Measurements from ENCODE around the gene KLRC2. TPM values are rescaled to one million over a fixed set of nuclear protein-coding genes. Genes with fewer than 3 reads are reported as not detected.
"Not testable (repeated sequence)": the region's sequence is repeated elsewhere in the genome, so short reads cannot be mapped to it uniquely, and the experiment has no call there.

Gene KLRC2
- polyA plus RNA-seq, 3 donors from 2014 or later, result 34.5 to 112 (median 38.2) TPM

GRCh38 chr12:10437601-10438000, 1.8 kb upstream of the KLRC2 start:
- H3K4me3 Mint-ChIP-seq; H3K9me3 Mint-ChIP-seq; H3K36me3 Mint-ChIP-seq; H3K27me3 Mint-ChIP-seq (ENCODE audit: low read depth in 3 of 3): not testable (repeated sequence)
- Mint-ChIP-seq H3K4me1 (peaks cover 0 to 21% of the 10 kb centered on the region in 2 donors), H3K27ac (peak overlapping the region in 1 of 6 donors; percentile 39)
- peak in 2 of 3 donors; percentile 38 to 45 for DNase-seq

GRCh38 chr12:10430623-10431022, 5.2 kb downstream of the KLRC2 start:
- H3K9me3 Mint-ChIP-seq; DNase-seq; H3K27me3 Mint-ChIP-seq (ENCODE audit: low read depth in 3 of 3); H3K36me3 Mint-ChIP-seq: not testable (repeated sequence)
- peak overlapping the region in 2 of 6 donors; percentile 48 to 49 for H3K27ac Mint-ChIP-seq
- H3K4me1 Mint-ChIP-seq, result peaks cover 2 to 29% of the 10 kb centered on the region in 2 donors
- H3K4me3 Mint-ChIP-seq, result peak overlapping the region in 1 of 5 donors; percentile 29

- Mint-ChIP-seq H3K4me1 (peaks cover 5 to 30% of the 10 kb centered on the region in 2 donors), H3K27ac (peak overlapping the region in 3 of 6 donors; percentile 14 to 29 (median 28))
- DNase-seq; H3K27me3 Mint-ChIP-seq (ENCODE audit: low read depth in 3 of 3); H3K36me3 Mint-ChIP-seq; H3K9me3 Mint-ChIP-seq; H3K4me3 Mint-ChIP-seq: not testable (repeated sequence)
Measured at GRCh38 chr12:10425938-10426337, 9.9 kb downstream of the KLRC2 start.

GRCh38 chr12:10424260-10424899, 11.4 kb downstream of the KLRC2 start:
- not testable (repeated sequence) for H3K27ac Mint-ChIP-seq; H3K27me3 Mint-ChIP-seq (ENCODE audit: low read depth in 3 of 3); H3K36me3 Mint-ChIP-seq; H3K9me3 Mint-ChIP-seq; DNase-seq; H3K4me3 Mint-ChIP-seq
- peaks cover 7 to 20% of the 10 kb centered on the region in 2 donors for H3K4me1 Mint-ChIP-seq

GRCh38 chr12:10422159-10422558, 13.7 kb downstream of the KLRC2 start:
- H3K9me3 Mint-ChIP-seq; H3K27me3 Mint-ChIP-seq (ENCODE audit: low read depth in 3 of 3); H3K27ac Mint-ChIP-seq; H3K4me3 Mint-ChIP-seq: not testable (repeated sequence)
- peaks cover 8 to 33% of the 10 kb centered on the region in 2 donors for H3K4me1 Mint-ChIP-seq
- H3K36me3 Mint-ChIP-seq, result peaks cover 7 to 21% (median 16%) of the 10 kb centered on the region in 3 donors
- DNase-seq, result peak; percentile 26 to 53 (median 51)

- H3K4me3 Mint-ChIP-seq, result peak within 1 kb of the TSS; percentile 81 to 96 (median 90)
- peaks cover 18 to 33% (median 28%) of the 10 kb centered on the region in 3 donors for H3K36me3 Mint-ChIP-seq
- peaks cover 10 to 36% of the 10 kb centered on the region in 2 donors for H3K4me1 Mint-ChIP-seq
- H3K27ac Mint-ChIP-seq, result peak within 1 kb of the TSS; percentile 66 to 92 (median 86)
- not testable (repeated sequence) for DNase-seq; H3K27me3 Mint-ChIP-seq (ENCODE audit: low read depth in 3 of 3); H3K9me3 Mint-ChIP-seq
Measured at GRCh38 chr12:10420334-10420733, 15.5 kb downstream of the KLRC2 start, which contains the start of gene KLRC3. TSS of gene KLRC3 (minus strand) at chr12:10420595. CDS start at chr12:10420550, 45 bp downstream.

GRCh38 chr12:10409392-10409791, 26.4 kb downstream of the KLRC2 start, which contains the start of gene KLRC4:
TSS of gene KLRC4 (minus strand) at chr12:10409757. CDS start at chr12:10409575, 182 bp downstream.
- H3K27ac Mint-ChIP-seq, result peak within 1 kb of the TSS; percentile 50 to 91 (median 88)
- peak in 1 of 3 donors; percentile 43 for DNase-seq
- H3K4me3 Mint-ChIP-seq, result peak within 1 kb of the TSS; percentile 87 to 99 (median 93)
- H3K27me3 Mint-ChIP-seq (ENCODE audit: low read depth in 3 of 3), result peaks cover 0 to 8% (median 2%) of the 10 kb centered on the region in 3 donors
- no peaks in the 10 kb centered on the region for H3K9me3 Mint-ChIP-seq
- peaks cover 38 to 73% (median 61%) of the 10 kb centered on the region in 3 donors for H3K36me3 Mint-ChIP-seq
- peaks cover 44 to 92% of the 10 kb centered on the region in 2 donors for H3K4me1 Mint-ChIP-seq

- DNase-seq, result no peak
- Mint-ChIP-seq H3K27me3 (ENCODE audit: low read depth in 3 of 3) (peaks cover 0 to 8% (median 2%) of the 10 kb centered on the region in 3 donors), H3K4me1 (peaks cover 45 to 92% of the 10 kb centered on the region in 2 donors), H3K4me3 (peak overlapping the region; percentile 84 to 99 (median 93)), H3K9me3 (no peaks in the 10 kb centered on the region), H3K27ac (peak overlapping the region; percentile 50 to 91 (median 88)), H3K36me3 (peaks cover 40 to 74% (median 58%) of the 10 kb centered on the region in 3 donors)
Measured at GRCh38 chr12:10408842-10409241, 27.0 kb downstream of the KLRC2 start.

- Mint-ChIP-seq H3K27me3 (ENCODE audit: low read depth in 3 of 3) (peaks cover 0 to 8% (median 2%) of the 10 kb centered on the region in 3 donors), H3K9me3 (no peaks in the 10 kb centered on the region), H3K36me3 (peaks cover 34 to 70% (median 54%) of the 10 kb centered on the region in 3 donors), H3K4me1 (peaks cover 52 to 92% of the 10 kb centered on the region in 2 donors), H3K27ac (peak overlapping the region; percentile 43 to 93 (median 88)), H3K4me3 (peak overlapping the region; percentile 76 to 99 (median 89))
- no peak for DNase-seq
Measured at GRCh38 chr12:10406725-10407124, 29.1 kb downstream of the KLRC2 start.

GRCh38 chr12:10405294-10405693, 30.5 kb downstream of the KLRC2 start:
- Mint-ChIP-seq H3K36me3 (peaks cover 41 to 72% (median 58%) of the 10 kb centered on the region in 3 donors), H3K4me1 (peaks cover 57 to 97% of the 10 kb centered on the region in 2 donors), H3K4me3 (peak overlapping the region; percentile 46 to 92 (median 77)), H3K27ac (peak overlapping the region in 5 of 6 donors; percentile 73 to 87 (median 80)), H3K27me3 (ENCODE audit: low read depth in 3 of 3) (peaks cover 0 to 2% (median 1%) of the 10 kb centered on the region in 3 donors), H3K9me3 (no peaks in the 10 kb centered on the region)
- no peak for DNase-seq

- Mint-ChIP-seq H3K27me3 (ENCODE audit: low read depth in 3 of 3) (peaks cover 0 to 2% (median 2%) of the 10 kb centered on the region in 3 donors), H3K9me3 (no peaks in the 10 kb centered on the region), H3K36me3 (peaks cover 44 to 76% (median 61%) of the 10 kb centered on the region in 3 donors), H3K4me1 (peaks cover 62 to 98% of the 10 kb centered on the region in 2 donors), H3K4me3 (peak overlapping the region; percentile 46 to 92 (median 77)), H3K27ac (peak overlapping the region; percentile 2 to 87 (median 80))
- DNase-seq, result no peak
Measured at GRCh38 chr12:10404798-10405197, 31.0 kb downstream of the KLRC2 start.

GRCh38 chr12:10400829-10401228, 35.0 kb downstream of the KLRC2 start:
- Mint-ChIP-seq H3K27me3 (ENCODE audit: low read depth in 3 of 3) (peaks cover 3 to 10% (median 7%) of the 10 kb centered on the region in 3 donors), H3K4me1 (peaks cover 70 to 100% of the 10 kb centered on the region in 2 donors), H3K9me3 (no peaks in the 10 kb centered on the region), H3K36me3 (peaks cover 34 to 58% (median 36%) of the 10 kb centered on the region in 3 donors), H3K4me3 (peak overlapping the region; percentile 61 to 85 (median 72)), H3K27ac (peak overlapping the region; percentile 5 to 91 (median 82))
- DNase-seq, result no peak

GRCh38 chr12:10398168-10398567, 37.6 kb downstream of the KLRC2 start:
- Mint-ChIP-seq H3K4me1 (peaks cover 80 to 100% of the 10 kb centered on the region in 2 donors), H3K27me3 (ENCODE audit: low read depth in 3 of 3) (peaks cover 4 to 14% (median 7%) of the 10 kb centered on the region in 3 donors), H3K27ac (peak overlapping the region; percentile 79 to 93 (median 88)), H3K36me3 (peaks cover 17 to 35% (median 20%) of the 10 kb centered on the region in 3 donors), H3K4me3 (peak overlapping the region; percentile 60 to 82 (median 67)), H3K9me3 (no peaks in the 10 kb centered on the region)
- no peak for DNase-seq

- Mint-ChIP-seq H3K4me1 (peaks cover 85 to 100% of the 10 kb centered on the region in 2 donors), H3K27me3 (ENCODE audit: low read depth in 3 of 3) (peaks cover 4 to 16% (median 7%) of the 10 kb centered on the region in 3 donors), H3K27ac (peak overlapping the region; percentile 79 to 93 (median 88)), H3K4me3 (peak overlapping the region; percentile 60 to 82 (median 67)), H3K9me3 (no peaks in the 10 kb centered on the region), H3K36me3 (peaks cover 14 to 32% (median 17%) of the 10 kb centered on the region in 3 donors)
- DNase-seq, result peak; percentile 84 to 86 (median 86)
Measured at GRCh38 chr12:10397296-10397695, 38.5 kb downstream of the KLRC2 start.
